CD14-positive monocyte (primary cell): ENCODE results near the gene ZNF407. TPM values are rescaled to one million over a fixed set of nuclear protein-coding genes. Genes with fewer than 3 reads are reported as not detected.

ENCODE experiments used
- DNase-seq, 3 donors: peaks; one replicate each; pipeline ENCODE4 v3.0.0-alpha.2; 2011 to 2022
- H2AFZ ChIP-seq: 2 replicates; pipeline ENCODE4 v1.6.0; 2012; ENCODE audit warnings: mild to moderate bottlenecking, low read depth, low read length, inconsistent platforms; ENCODE audit not compliant: insufficient read depth, poor library complexity, severe bottlenecking
- H3K27ac ChIP-seq, 2 donors: 1 replicate in 1 of 2; 2 replicates in 1 of 2; pipeline ENCODE4 v1.5.1; 2012 to 2013; ENCODE audit warnings: low read length in 2 of 2, control low read depth in 1 of 2, inconsistent platforms in 1 of 2, low read depth in 1 of 2, mild to moderate bottlenecking in 1 of 2
- H3K27me3 ChIP-seq, 2 donors: one replicate each; pipeline versions ENCODE4 v1.6.0 to v1.6.1; 2011 to 2013; ENCODE audit warnings: low read length in 2 of 2; ENCODE audit not compliant: control insufficient read depth in 2 of 2, insufficient read depth in 2 of 2
- H3K36me3 ChIP-seq, 2 donors: replicated peaks in 1 of 2; 1 replicate in 1 of 2; 2 replicates in 1 of 2; pipeline versions ENCODE4 v1.5.1 to v1.6.1; 2012 to 2013; ENCODE audit warnings: low read length in 2 of 2, control low read depth in 1 of 2, inconsistent platforms in 1 of 2, mild to moderate bottlenecking in 1 of 2; ENCODE audit not compliant: insufficient read depth in 2 of 2, control insufficient read depth in 1 of 2
- H3K4me1 ChIP-seq, 2 donors: 1 replicate in 1 of 2; 2 replicates in 1 of 2; pipeline versions ENCODE4 v1.5.1 to v1.6.1; 2012 to 2013; ENCODE audit warnings: low read length in 2 of 2, control low read depth in 1 of 2, inconsistent platforms in 1 of 2, mild to moderate bottlenecking in 1 of 2, moderate library complexity in 1 of 2; ENCODE audit not compliant: insufficient read depth in 2 of 2, control insufficient read depth in 1 of 2
- H3K4me2 ChIP-seq: replicated peaks from 2 replicates; pipeline ENCODE3; 2012; ENCODE audit warnings: low read length, moderate library complexity, mild to moderate bottlenecking; ENCODE audit not compliant: poor library complexity, severe bottlenecking; ENCODE audit errors: extremely low read depth
- H3K4me3 ChIP-seq, 3 experiments: fragments of 200-600 bp in 1 of 3; sonication (generic) in 1 of 3; replicated peaks in 1 of 3; 1 replicate in 2 of 3; 2 replicates in 1 of 3; pipeline ENCODE4 v1.5.1; 2011 to 2013; ENCODE audit warnings: low read length in 3 of 3, mild to moderate bottlenecking in 3 of 3, control low read depth in 2 of 3, low read depth in 2 of 3, inconsistent platforms in 1 of 3, moderate library complexity in 1 of 3
- H3K79me2 ChIP-seq: 2 replicates; pipeline ENCODE4 v1.6.0; 2012; ENCODE audit warnings: mild to moderate bottlenecking, control low read depth, inconsistent platforms, low read length, moderate library complexity; ENCODE audit not compliant: insufficient read depth
- H3K9ac ChIP-seq: 2 replicates; pipeline ENCODE4 v1.6.0; 2017; ENCODE audit warnings: low read length, mild to moderate bottlenecking; ENCODE audit not compliant: insufficient read depth, poor library complexity, severe bottlenecking
- H3K9me3 ChIP-seq, 2 donors: replicated peaks in 1 of 2; 1 replicate in 1 of 2; 2 replicates in 1 of 2; pipeline versions ENCODE4 v1.5.1 to v1.6.1; 2012 to 2013; ENCODE audit warnings: low read length in 2 of 2, control low read depth in 1 of 2; ENCODE audit not compliant: control insufficient read depth in 1 of 2, insufficient read depth in 1 of 2
- H4K20me1 ChIP-seq: 2 replicates; pipeline ENCODE4 v1.6.0; 2012; ENCODE audit warnings: mild to moderate bottlenecking, low read length, control low read depth, moderate library complexity; ENCODE audit not compliant: insufficient read depth
- H3K27ac Mint-ChIP-seq, 7 donors: one replicate each; pipeline ENCODE4 v1.8.0; 2020; ENCODE audit warnings: mild to moderate bottlenecking in 7 of 7, mixed read lengths in 7 of 7, moderate library complexity in 6 of 7, inconsistent platforms in 2 of 7
- H3K27me3 Mint-ChIP-seq, 3 donors: one replicate each; pipeline ENCODE4 v1.8.0; 2021 to 2022; ENCODE audit warnings: low read depth in 3 of 3, mild to moderate bottlenecking in 3 of 3, mixed read lengths in 3 of 3, moderate library complexity in 3 of 3, inconsistent platforms in 1 of 3
- H3K36me3 Mint-ChIP-seq, 2 donors: one replicate each; pipeline ENCODE4 v1.8.0; 2020; ENCODE audit warnings: mixed read lengths in 2 of 2, inconsistent platforms in 1 of 2, mild to moderate bottlenecking in 1 of 2
- H3K4me1 Mint-ChIP-seq: one replicate; pipeline ENCODE4 v1.8.0; 2020; ENCODE audit warnings: mild to moderate bottlenecking, mixed read lengths
- H3K4me3 Mint-ChIP-seq, 2 donors: one replicate each; pipeline ENCODE4 v1.8.0; 2020; ENCODE audit warnings: mild to moderate bottlenecking in 2 of 2, mixed read lengths in 2 of 2, moderate library complexity in 1 of 2
- H3K9me3 Mint-ChIP-seq, 7 donors: one replicate each; pipeline ENCODE4 v1.8.0; 2020 to 2022; ENCODE audit warnings: mixed read lengths in 7 of 7, mild to moderate bottlenecking in 6 of 7, moderate library complexity in 6 of 7, inconsistent platforms in 2 of 7
- WGBS: methylation state at CpG from one replicate; pipeline ENCODE4 v1.1.5; 2013; ENCODE audit warnings: missing lambda C conversion rate; ENCODE audit not compliant: insufficient coverage; 5-methylcytosine and 5-hydroxymethylcytosine counted together
- intact Hi-C, 2 donors: fragments of 100-400 bp; cut with micrococcal nuclease; formaldehyde crosslinking; loops; one replicate each; pipeline versions ENCODE4 v1.15.0 to v1.15.1; 2023
- polyA plus RNA-seq, 3 donors: library from polyadenylated mRNA; depleted of rRNA in 1 of 3; unstranded in 2 of 3; stranded (reverse) in 1 of 3; fragments of 300-500 nt in 2 of 3; fragments of >200 nt in 1 of 3; fragmentation: Illumina TruSeq in 2 of 3; gene quantifications; 1 replicate in 2 of 3; 2 replicates in 1 of 3; pipeline ENCODE4 v1.2.3, GENCODE V29; 2012 to 2021
- TF ChIP-seq, protein P1 (sequence below): fragments of 200-600 bp; IDR thresholded peaks from one replicate; pipeline ENCODE4 v1.8.0; 2022; ENCODE audit warnings: antibody characterized with exemption, mild to moderate bottlenecking

Gene ZNF407
- polyA plus RNA-seq, 3 donors: 1.3 to 3.6 (median 1.6) TPM

DNA sequence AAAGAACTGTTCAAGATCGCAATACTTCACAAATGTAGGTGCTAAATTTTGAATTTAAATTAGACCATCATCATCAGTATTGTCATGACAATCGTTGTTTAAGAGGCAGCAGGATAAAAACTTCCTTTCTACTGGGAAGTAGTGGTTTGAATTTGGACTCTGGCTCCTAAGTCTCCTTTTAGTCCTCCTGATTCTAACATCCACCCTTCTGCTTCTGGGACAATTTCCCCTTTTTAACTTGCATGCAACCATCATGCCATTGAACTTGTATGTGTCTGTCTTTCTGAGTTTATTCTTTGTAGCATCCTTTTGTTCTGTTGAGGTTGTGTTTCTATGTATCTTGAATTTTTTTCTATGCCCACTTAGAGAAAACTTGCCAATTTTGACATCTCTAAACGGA is 361.5 kb downstream of the ZNF407 start:
- Histone ChIP-seq H3K27me3 (no peaks in the 10 kb centered on the region), H3K9ac (no peak overlapping the region), H3K9me3 (no peaks in the 10 kb centered on the region), H3K79me2 (no peaks in the 10 kb centered on the region), H3K4me2 (no peak overlapping the region), H2AFZ (no peak overlapping the region), H3K27ac (no peak overlapping the region), H3K4me3 (no peak overlapping the region), H4K20me1 (no peaks in the 10 kb centered on the region), H3K4me1 (peaks cover 14 to 21% of the 10 kb centered on the region in 2 donors), H3K36me3 (no peaks in the 10 kb centered on the region)
- Mint-ChIP-seq H3K9me3 (no peaks in the 10 kb centered on the region), H3K27ac (no peak overlapping the region), H3K27me3 (no peaks in the 10 kb centered on the region), H3K4me1 (peaks cover 7% of the 10 kb centered on the region), H3K4me3 (no peak overlapping the region), H3K36me3 (peaks cover 12 to 17% of the 10 kb centered on the region in 2 donors)
- WGBS: no CpG with 5 or more reads among the region's 3 CpGs
- TF ChIP-seq, protein P1, sequence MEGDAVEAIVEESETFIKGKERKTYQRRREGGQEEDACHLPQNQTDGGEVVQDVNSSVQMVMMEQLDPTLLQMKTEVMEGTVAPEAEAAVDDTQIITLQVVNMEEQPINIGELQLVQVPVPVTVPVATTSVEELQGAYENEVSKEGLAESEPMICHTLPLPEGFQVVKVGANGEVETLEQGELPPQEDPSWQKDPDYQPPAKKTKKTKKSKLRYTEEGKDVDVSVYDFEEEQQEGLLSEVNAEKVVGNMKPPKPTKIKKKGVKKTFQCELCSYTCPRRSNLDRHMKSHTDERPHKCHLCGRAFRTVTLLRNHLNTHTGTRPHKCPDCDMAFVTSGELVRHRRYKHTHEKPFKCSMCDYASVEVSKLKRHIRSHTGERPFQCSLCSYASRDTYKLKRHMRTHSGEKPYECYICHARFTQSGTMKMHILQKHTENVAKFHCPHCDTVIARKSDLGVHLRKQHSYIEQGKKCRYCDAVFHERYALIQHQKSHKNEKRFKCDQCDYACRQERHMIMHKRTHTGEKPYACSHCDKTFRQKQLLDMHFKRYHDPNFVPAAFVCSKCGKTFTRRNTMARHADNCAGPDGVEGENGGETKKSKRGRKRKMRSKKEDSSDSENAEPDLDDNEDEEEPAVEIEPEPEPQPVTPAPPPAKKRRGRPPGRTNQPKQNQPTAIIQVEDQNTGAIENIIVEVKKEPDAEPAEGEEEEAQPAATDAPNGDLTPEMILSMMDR: no peak
- intact Hi-C loops: no loop called here
- DNase-seq: no peak

DNA sequence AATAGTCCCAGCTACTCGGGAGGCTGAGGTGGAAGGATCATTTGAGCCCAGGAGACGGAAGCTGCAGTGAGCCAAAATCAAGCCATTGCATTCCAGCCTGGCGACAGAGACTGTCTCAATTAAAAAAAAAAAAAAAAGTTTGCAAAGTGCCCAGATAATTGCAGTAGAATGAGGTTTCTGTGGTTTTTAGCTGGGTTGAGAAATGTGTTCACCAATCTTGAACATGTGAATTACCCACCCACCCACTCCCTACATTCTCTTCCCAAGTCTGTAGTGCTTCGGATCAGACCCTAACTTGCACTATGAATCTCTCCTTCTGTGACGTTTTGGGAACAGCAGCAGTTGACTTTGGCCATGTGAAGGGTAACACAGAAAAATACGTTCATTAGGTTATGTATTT is 363.9 kb downstream of the ZNF407 start:
- H3K4me1 Mint-ChIP-seq: peaks cover 7% of the 10 kb centered on the region
- Histone ChIP-seq H3K4me2 (no peak overlapping the region), H3K9ac (no peak overlapping the region), H3K36me3 (no peaks in the 10 kb centered on the region), H3K9me3 (no peaks in the 10 kb centered on the region), H2AFZ (no peak overlapping the region), H3K4me1 (peaks cover 5 to 7% of the 10 kb centered on the region in 2 donors), H3K4me3 (no peak overlapping the region), H3K27ac (no peak overlapping the region), H4K20me1 (no peaks in the 10 kb centered on the region), H3K79me2 (no peaks in the 10 kb centered on the region), H3K27me3 (no peaks in the 10 kb centered on the region)
- TF ChIP-seq, protein P1: no peak
- peaks cover 14 to 17% of the 10 kb centered on the region in 2 donors for H3K36me3 Mint-ChIP-seq
- H3K9me3 Mint-ChIP-seq: no peaks in the 10 kb centered on the region
- H3K27ac Mint-ChIP-seq: peak overlapping the region in 1 of 7 donors; percentile 38
- no peaks in the 10 kb centered on the region for H3K27me3 Mint-ChIP-seq
- WGBS: 100% methylated on average over 2 of the region's 6 CpGs
- H3K4me3 Mint-ChIP-seq: no peak overlapping the region
- intact Hi-C loops: no loop called here
- no peak for DNase-seq
